PC-3 (cell line): ENCODE measurements around the gene SNTA1. TPM values are rescaled to one million over a fixed set of nuclear protein-coding genes. Genes with fewer than 3 reads are reported as not detected.
A peak's percentile ranks its signal among the peaks of the same experiment; 100 is the strongest.

Experiments
- ATAC-seq: fragments of 200-7000 bp; cut with Tn5 transposase; 2 replicates; pipeline ENCODE4 v1.9.1; 2020; ENCODE audit warnings: mild to moderate bottlenecking, moderate library complexity
- BruUV-seq: library from RNA; stranded (reverse); fragments of 400-500 nt; replicated peaks from 2 replicates; lab custom pipeline; 2021; lab: Mats Ljungman, UMichigan
- CTCF ChIA-PET: fragments of 300-600 bp; sonication (Branson Sonifier 250); formaldehyde crosslinking; loops from one replicate; lab custom pipeline; 2022; ENCODE audit warnings: antibody characterized with exemption; lab: Charles Lee
- POLR2A ChIA-PET: fragments of 300-600 bp; sonication (Branson Sonifier 250); formaldehyde crosslinking; loops from one replicate; lab custom pipeline; 2022; ENCODE audit warnings: antibody characterized with exemption; ENCODE audit not compliant: unreplicated experiment; lab: Charles Lee
- DNase-seq: peaks from one replicate; pipeline ENCODE4 v3.0.0-alpha.2; 2015
- H2AFZ ChIP-seq: fragments of 300-600 bp; sonication (generic); 2 replicates; pipeline ENCODE4 v1.6.0; 2016; ENCODE audit warnings: antibody characterized with exemption, low read length
- H3F3A ChIP-seq: fragments of 300-600 bp; sonication (generic); one replicate; pipeline ENCODE4 v1.6.0; 2017; ENCODE audit warnings: antibody characterized with exemption, low read length, control low read depth, mild to moderate bottlenecking; ENCODE audit not compliant: unreplicated experiment
- H3K27ac ChIP-seq: fragments of 300-600 bp; sonication (generic); 2 replicates; pipeline ENCODE4 v1.5.1; 2016; ENCODE audit warnings: mild to moderate bottlenecking, low read length
- H3K27me3 ChIP-seq: fragments of 300-600 bp; sonication (generic); 2 replicates; pipeline ENCODE4 v1.6.1; 2016; ENCODE audit warnings: low read length, mixed read lengths
- H3K36me3 ChIP-seq: fragments of 300-600 bp; sonication (generic); 2 replicates; pipeline ENCODE4 v1.6.1; 2016; ENCODE audit warnings: low read depth, mixed run types, low read length, mixed read lengths
- H3K4me1 ChIP-seq: fragments of 300-600 bp; sonication (generic); 2 replicates; pipeline ENCODE4 v1.5.1; 2016; ENCODE audit warnings: low read length; ENCODE audit not compliant: insufficient read depth
- H3K4me2 ChIP-seq: fragments of 300-600 bp; sonication (generic); 2 replicates; pipeline ENCODE4 v1.6.0; 2016; ENCODE audit warnings: low read length
- H3K4me3 ChIP-seq: fragments of 300-600 bp; sonication (generic); 2 replicates; pipeline ENCODE4 v1.5.1; 2016; ENCODE audit warnings: mild to moderate bottlenecking, low read length, mixed read lengths
- H3K79me2 ChIP-seq: fragments of 300-600 bp; sonication (generic); 2 replicates; pipeline ENCODE4 v1.6.1; 2017; ENCODE audit warnings: low read length, mixed read lengths
- H3K9ac ChIP-seq: fragments of 300-600 bp; sonication (generic); 2 replicates; pipeline ENCODE4 v1.6.0; 2016; ENCODE audit warnings: mild to moderate bottlenecking, low read length
- H3K9me2 ChIP-seq: fragments of 300-600 bp; sonication (generic); replicated peaks from 2 replicates; pipeline ENCODE4 v1.6.1; 2016; ENCODE audit warnings: mixed run types, low read length, mixed read lengths
- H3K9me3 ChIP-seq: fragments of 300-600 bp; sonication (generic); 2 replicates; pipeline ENCODE4 v1.6.1; 2016; ENCODE audit warnings: low read length, mixed read lengths
- H4K20me1 ChIP-seq: fragments of 300-600 bp; sonication (generic); 2 replicates; pipeline ENCODE4 v1.6.1; 2016; ENCODE audit warnings: low read length, mixed read lengths
- EZH2 ChIP-seq: fragments of 300-600 bp; sonication (generic); IDR thresholded peaks from one replicate; pipeline ENCODE4 v1.6.1; 2017; ENCODE audit warnings: antibody characterized with exemption, mild to moderate bottlenecking, low read length; ENCODE audit not compliant: unreplicated experiment
- EZH2phosphoT487 ChIP-seq: fragments of 300-600 bp; sonication (generic); IDR thresholded peaks from 2 replicates; pipeline ENCODE4 v1.6.1; 2018; ENCODE audit warnings: mild to moderate bottlenecking, antibody characterized with exemption, low read length, borderline replicate concordance
- intact Hi-C: fragments of 100-400 bp; cut with micrococcal nuclease; formaldehyde crosslinking; loops from 2 replicates; pipeline ENCODE4 v1.9.0; 2023
- total RNA-seq: library from RNA; depleted of rRNA; stranded (reverse); fragments of >200 nt; gene quantifications from 2 replicates; pipeline ENCODE4 v1.2.3, GENCODE V29; 2014
- TF ChIP-seq, protein P1 (sequence below): fragments of 300-600 bp; sonication (generic); conservative IDR thresholded peaks from 2 replicates; pipeline ENCODE4 v1.5.1; 2017; ENCODE audit warnings: antibody characterized with exemption, low read depth, mild to moderate bottlenecking, low read length

SNTA1 gene
- total RNA-seq, 1 experiment from 2014 or later: 25.9 TPM

GRCh38 chr20:33407796-33408195 is 35.8 kb downstream of the SNTA1 start:
- Histone ChIP-seq H3K4me2 (no peak overlapping the region), H2AFZ (no peak overlapping the region), H3K27ac (no peak overlapping the region), H3K9me3 (no peaks in the 10 kb centered on the region), H3K9me2 (no peaks in the 10 kb centered on the region), H3K4me3 (no peak overlapping the region), H4K20me1 (no peaks in the 10 kb centered on the region), H3F3A (no peaks in the 10 kb centered on the region), H3K36me3 (peaks cover 5% of the 10 kb centered on the region; the same call in 1 of the 2 replicates), H3K79me2 (no peaks in the 10 kb centered on the region), H3K4me1 (no peaks in the 10 kb centered on the region), H3K9ac (no peak overlapping the region), H3K27me3 (no peaks in the 10 kb centered on the region)
- CTCF ChIA-PET: no interaction called here
- DNase-seq (no peak), ATAC-seq (no peak)
- BruUV-seq: no TSS peak
- TF ChIP-seq EZH2phosphoT487 (no peak), EZH2 (no peak)
- TF ChIP-seq, protein P1, sequence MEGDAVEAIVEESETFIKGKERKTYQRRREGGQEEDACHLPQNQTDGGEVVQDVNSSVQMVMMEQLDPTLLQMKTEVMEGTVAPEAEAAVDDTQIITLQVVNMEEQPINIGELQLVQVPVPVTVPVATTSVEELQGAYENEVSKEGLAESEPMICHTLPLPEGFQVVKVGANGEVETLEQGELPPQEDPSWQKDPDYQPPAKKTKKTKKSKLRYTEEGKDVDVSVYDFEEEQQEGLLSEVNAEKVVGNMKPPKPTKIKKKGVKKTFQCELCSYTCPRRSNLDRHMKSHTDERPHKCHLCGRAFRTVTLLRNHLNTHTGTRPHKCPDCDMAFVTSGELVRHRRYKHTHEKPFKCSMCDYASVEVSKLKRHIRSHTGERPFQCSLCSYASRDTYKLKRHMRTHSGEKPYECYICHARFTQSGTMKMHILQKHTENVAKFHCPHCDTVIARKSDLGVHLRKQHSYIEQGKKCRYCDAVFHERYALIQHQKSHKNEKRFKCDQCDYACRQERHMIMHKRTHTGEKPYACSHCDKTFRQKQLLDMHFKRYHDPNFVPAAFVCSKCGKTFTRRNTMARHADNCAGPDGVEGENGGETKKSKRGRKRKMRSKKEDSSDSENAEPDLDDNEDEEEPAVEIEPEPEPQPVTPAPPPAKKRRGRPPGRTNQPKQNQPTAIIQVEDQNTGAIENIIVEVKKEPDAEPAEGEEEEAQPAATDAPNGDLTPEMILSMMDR: no peak
- intact Hi-C loops: no loop called here
- POLR2A ChIA-PET: no interaction called here

- TF ChIP-seq, protein P1: no peak
- TF ChIP-seq EZH2 (no peak), EZH2phosphoT487 (no peak)
- Histone ChIP-seq H3K4me3 (no peak overlapping the region), H3K9ac (no peak overlapping the region), H3F3A (no peaks in the 10 kb centered on the region), H3K4me2 (no peak overlapping the region), H4K20me1 (no peaks in the 10 kb centered on the region), H3K27ac (no peak overlapping the region), H2AFZ (no peak overlapping the region), H3K36me3 (peaks cover 5% of the 10 kb centered on the region; the same call in 1 of the 2 replicates), H3K4me1 (no peaks in the 10 kb centered on the region), H3K9me3 (no peaks in the 10 kb centered on the region), H3K79me2 (no peaks in the 10 kb centered on the region), H3K9me2 (no peaks in the 10 kb centered on the region), H3K27me3 (no peaks in the 10 kb centered on the region)
- ChIA-PET POLR2A (no interaction called here), CTCF (no interaction called here)
- intact Hi-C loops: no loop called here
- peak; percentile 67 for ATAC-seq
- no TSS peak for BruUV-seq
- DNase-seq: peak; percentile 20
Observed at GRCh38 chr20:33407251-33407650, 36.3 kb downstream of the SNTA1 start.

DNA sequence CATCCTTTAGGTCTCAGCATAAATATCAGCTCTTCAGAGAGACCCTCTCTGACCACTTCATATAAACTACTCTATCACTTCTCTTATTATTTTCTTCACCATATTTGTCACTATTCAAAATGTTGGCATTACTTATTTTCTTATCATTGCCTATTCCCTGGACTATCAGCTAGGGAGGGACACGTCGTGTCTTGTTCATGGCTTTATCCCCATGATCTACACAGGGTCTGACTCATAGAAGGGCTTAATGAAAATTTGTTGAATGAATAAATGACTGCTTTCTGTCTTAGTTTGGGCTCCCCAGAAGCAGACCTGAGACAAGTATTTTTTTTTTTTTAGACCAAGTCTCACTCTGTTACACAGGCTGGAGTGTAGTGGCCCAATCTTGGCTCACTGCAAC is 39.3 kb downstream of the SNTA1 start:
- Histone ChIP-seq H4K20me1 (peaks cover 11% of the 10 kb centered on the region; the same call in 1 of the 2 replicates), H3K4me3 (no peak overlapping the region), H3K79me2 (peaks cover 21% of the 10 kb centered on the region), H3K4me2 (no peak overlapping the region), H3K4me1 (peaks cover 9% of the 10 kb centered on the region), H2AFZ (no peak overlapping the region), H3K36me3 (peaks cover 5% of the 10 kb centered on the region; the same call in 1 of the 2 replicates), H3K9me2 (no peaks in the 10 kb centered on the region), H3F3A (no peaks in the 10 kb centered on the region), H3K27ac (no peak overlapping the region), H3K9me3 (no peaks in the 10 kb centered on the region), H3K27me3 (no peaks in the 10 kb centered on the region), H3K9ac (no peak overlapping the region)
- POLR2A ChIA-PET: no interaction called here
- BruUV-seq: no TSS peak
- TF ChIP-seq EZH2: no peak
- TF ChIP-seq EZH2phosphoT487: no peak
- TF ChIP-seq, protein P1: no peak
- DNase-seq (no peak), ATAC-seq (no peak)
- intact Hi-C loops: no loop called here
- CTCF ChIA-PET: no interaction called here
